Subcutaneous adipose tissue (tissue), 4 donors: Measurements from ENCODE around the gene CDC25C. TPM values are rescaled to one million over a fixed set of nuclear protein-coding genes. Genes with fewer than 3 reads are reported as not detected.

Source experiments
- CTCF ChIP-seq: fragments of 450-650 bp; IDR thresholded peaks from one replicate; pipeline ENCODE4 v1.5.1; 2016; ENCODE audit warnings: low read depth, mild to moderate bottlenecking, control low read depth, antibody characterized with exemption, moderate library complexity
- total RNA-seq, 4 donors: library from RNA; depleted of rRNA; stranded (reverse); fragments of >200 nt; gene quantifications; one replicate each; pipeline ENCODE4 v1.1.0, GENCODE V29; 2016

Gene CDC25C
- total RNA-seq, 4 donors from 2014 or later = 0.85 to 0.88 TPM; not detected in 2

- TF ChIP-seq CTCF = no peak
Measured at GRCh38 chr5:138246822-138247221, 84.8 kb downstream of the CDC25C start.

GRCh38 chr5:138246334-138246733 lies 85.3 kb downstream of the CDC25C start:
- no peak for TF ChIP-seq CTCF

- no peak for TF ChIP-seq CTCF
Measured at GRCh38 chr5:138245717-138246116, 85.9 kb downstream of the CDC25C start.

GRCh38 chr5:138243794-138244193 lies 87.8 kb downstream of the CDC25C start:
- no peak for TF ChIP-seq CTCF

DNA sequence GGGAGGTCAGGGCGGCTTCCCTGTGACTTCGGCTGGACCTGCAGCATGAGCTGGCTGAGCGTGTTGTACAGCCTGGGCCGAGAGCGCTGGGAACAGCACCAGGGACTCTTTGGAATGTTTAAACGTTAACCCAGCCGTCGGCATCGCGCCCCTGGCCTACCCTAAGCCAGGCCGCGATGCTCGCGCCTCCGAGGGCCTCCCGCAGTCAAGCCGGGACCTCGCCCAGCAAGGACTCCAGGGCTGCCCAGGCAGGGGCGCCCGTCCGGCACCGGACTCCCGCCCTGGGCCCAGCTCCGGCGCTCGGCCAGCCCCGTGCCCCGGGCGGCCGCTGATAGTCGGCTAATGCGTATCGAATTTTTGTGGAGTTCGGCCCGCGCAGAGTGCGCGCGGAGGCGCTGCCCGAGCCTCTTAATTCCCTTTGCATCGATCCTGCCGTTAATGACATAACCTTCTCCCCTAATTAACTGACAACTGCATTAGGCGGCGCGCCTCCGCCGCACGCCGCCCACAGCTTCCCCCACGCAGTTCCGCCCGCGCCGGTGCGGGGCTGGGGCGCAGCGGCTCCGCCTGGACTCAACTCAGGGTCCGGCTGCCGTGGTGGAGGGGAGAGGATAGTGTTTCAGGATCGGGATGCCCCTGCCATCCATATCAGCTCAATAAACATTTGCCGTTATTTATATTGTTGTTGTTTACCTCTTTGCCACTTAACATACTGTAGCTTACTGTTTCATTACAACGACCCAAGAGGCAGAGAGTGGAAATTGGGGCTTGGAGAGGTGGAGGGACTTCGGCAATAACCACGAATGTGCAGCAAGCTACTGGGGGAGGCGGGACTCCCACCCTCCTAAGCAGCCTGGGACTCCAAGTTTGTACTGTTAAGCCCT lies 89.7 kb downstream of the CDC25C start:
- no peak for TF ChIP-seq CTCF

DNA sequence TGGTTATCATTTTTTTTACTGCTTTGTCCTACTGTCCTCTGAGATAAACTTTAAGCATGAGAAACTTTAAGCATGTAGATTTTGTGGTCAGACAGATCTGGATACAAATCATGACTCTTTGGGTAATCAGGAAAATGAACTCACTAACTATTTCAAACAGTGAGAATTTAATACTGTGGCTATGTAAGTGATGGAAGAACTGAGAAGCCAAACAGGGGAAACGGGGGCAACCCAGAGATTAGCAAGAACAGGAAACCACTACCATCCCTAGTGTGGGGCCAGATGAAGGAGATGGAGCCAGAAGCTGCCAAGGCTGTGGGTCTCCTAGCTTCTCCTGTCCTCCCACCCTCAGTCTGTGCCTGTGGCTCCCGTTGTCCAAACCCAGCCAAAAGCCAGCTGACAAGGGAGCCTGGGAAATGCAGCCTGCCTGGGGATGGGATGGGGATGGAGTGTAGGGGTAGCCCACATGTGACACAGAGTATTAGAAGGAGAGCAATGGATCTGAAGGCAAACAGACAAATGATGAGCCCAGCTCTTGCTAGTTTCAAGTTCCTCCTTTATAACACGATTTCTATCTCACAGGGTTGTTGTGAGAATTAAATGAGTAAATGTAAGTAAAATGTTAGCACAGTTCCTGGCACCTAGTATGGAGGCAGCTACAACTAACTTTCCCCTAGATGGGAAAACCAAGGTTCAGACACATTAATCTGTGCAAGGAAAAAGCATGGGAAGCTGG lies 90.8 kb downstream of the CDC25C start:
- no peak for TF ChIP-seq CTCF

DNA sequence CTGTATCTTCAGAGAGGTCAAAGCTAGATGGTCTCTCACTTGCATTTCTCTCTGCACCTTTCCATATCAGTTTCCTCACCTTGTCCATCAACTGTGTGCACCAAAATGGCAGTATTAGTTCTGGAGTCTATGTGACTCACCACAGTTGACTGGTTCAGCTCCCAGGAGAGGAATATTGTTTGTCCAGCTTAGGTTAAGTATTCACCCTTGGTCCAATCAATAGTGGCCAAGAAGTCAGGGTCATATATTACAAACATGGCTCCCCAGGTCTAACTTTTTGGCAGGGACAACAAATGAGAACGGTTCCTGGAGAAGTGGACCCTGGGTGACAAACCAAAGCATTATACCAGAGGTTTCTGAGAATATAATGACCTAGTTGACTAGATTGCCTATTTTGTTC lies 93.6 kb downstream of the CDC25C start:
- no peak for TF ChIP-seq CTCF
